Erythroblast (primary cell): ENCODE measurements around the gene BRDT.

ENCODE experiments used
- GATA1 ChIP-seq: IDR thresholded peaks from 2 replicates; pipeline ENCODE4 v1.6.1; 2011; ENCODE audit warnings: low read depth, mild to moderate bottlenecking, control low read depth, low read length, moderate library complexity
- POLR2A ChIP-seq: IDR thresholded peaks from 2 replicates; pipeline ENCODE4 v1.6.1; 2011; ENCODE audit warnings: mild to moderate bottlenecking, low read length

GRCh38 chr1:91993256-91993655 lies 44.1 kb downstream of the BRDT start:
- TF ChIP-seq POLR2A: no peak
- TF ChIP-seq GATA1: no peak
